HTR-8/SVneo (cell line): ENCODE results near the gene COX8A.
"Not testable (repeated sequence)": the region's sequence is repeated elsewhere in the genome, so short reads cannot be mapped to it uniquely, and the experiment has no call there.

ENCODE experiments used
- DNase-seq: peaks from one replicate; pipeline ENCODE4 v3.0.0; 2011; ENCODE audit warnings: low spot score, mixed read lengths; ENCODE audit not compliant: insufficient read length
- FAIRE-seq: peaks from 2 replicates; lab custom pipeline; 2011; peaks lifted over from hg19 to GRCh38; lab: Jason Lieb, UNC

Gene COX8A, protein sequence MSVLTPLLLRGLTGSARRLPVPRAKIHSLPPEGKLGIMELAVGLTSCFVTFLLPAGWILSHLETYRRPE

DNA sequence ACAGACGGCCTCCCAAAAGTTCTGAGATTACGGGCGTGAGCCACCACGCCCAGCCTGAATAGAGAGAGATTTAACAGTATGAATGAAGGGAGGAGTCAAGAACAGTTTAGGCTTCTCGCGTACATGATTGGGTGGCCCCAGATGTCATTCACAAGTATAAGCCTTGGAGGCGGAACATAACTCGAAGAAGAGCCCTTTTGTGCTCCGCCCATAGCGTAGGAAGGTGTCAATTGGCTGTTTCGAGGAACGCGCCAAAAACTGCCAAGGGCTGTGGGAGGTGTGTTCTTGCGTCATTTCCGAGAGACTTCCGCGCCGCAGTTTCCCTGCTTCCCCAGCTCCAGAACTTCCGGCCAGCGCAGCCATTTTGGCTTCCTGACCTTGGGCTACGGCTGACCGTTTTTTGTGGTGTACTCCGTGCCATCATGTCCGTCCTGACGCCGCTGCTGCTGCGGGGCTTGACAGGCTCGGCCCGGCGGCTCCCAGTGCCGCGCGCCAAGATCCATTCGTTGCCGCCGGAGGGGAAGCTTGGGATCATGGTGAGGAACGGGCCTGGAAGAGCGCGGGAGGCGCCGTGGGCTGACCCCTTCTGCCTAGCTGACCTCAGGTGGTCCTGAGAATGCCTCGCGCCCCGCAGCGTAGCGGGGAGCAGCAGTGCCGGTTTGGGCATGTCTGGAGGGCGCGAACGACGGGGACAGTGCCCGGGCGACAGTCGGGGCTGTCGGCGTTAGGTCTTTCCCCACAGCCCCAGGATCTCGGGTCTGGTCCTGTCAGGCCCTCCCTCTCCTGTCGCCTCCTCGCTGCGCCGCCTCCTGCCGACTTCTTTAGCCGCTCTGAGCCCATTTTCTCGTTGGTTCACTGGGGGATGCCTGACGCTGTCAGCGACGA lies at the start of gene COX8A:
Gene COX8A (plus strand): TSS at position 362 of the 885 bp plus-strand sequence. CDS start 61 bp downstream, at position 423.
- DNase-seq (peak; percentile 98), FAIRE-seq (no peak)

DNA sequence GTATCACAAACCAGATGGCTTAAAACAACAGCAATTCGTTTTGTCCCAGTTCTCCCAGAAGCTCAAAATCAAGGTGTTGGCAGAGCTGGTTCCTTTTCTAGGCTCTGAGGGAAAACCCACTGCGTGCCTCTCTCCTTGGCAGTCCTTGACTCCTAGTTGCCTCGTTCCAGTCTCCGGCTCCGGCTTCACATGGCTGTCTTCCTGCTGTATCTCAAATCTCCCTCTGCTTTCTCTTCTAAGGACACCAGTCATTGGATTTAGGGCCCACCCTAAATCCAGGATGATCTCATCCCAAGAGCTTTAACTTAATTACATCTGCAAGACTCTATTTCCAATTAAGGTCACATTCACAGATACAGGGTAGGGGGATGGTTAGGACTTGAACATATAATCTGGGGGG lies 44.8 kb upstream of the COX8A start:
- FAIRE-seq (no peak), DNase-seq (no peak)

DNA sequence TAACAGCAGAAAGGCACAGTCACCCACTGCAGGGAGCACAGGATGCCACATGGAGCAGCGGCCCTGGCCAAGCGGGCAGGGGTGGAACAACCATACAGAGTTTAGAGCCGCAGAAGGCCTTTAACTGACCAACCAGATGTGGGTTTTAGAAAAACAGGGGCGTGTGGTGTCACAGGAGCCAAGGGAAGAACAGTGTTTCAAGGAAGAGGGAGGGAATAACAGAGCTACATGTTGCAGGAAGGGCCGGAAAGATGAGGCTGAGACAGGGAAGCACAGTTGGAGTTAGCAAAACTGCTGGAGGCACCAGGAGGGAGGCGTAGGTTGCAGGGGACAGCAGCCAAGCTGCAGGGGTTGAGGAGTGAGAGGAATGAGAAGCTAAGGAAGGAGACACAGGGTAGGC lies 43.4 kb upstream of the COX8A start:
- DNase-seq (no peak), FAIRE-seq (no peak)

DNA sequence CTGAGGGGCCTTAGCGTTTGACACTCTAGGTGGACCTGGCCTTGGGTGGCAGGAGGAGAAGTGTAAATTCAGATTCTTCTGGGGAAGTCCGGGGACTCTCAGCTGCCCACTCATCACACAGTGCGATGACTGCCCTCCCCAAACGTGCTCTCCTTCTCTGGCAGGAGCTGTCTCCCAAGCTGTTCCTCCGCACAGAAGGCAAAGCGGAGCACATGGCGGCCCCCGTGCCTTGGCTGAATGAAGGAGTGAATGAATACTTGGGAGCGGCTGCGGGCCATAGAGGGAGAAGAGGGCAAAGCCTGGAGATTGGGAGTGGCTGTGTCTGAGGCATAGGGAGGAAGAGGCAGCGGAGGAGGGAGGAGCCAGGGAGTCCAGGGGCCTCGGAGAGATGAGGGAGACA lies 42.5 kb upstream of the COX8A start:
- FAIRE-seq = no peak
- no peak for DNase-seq

DNA sequence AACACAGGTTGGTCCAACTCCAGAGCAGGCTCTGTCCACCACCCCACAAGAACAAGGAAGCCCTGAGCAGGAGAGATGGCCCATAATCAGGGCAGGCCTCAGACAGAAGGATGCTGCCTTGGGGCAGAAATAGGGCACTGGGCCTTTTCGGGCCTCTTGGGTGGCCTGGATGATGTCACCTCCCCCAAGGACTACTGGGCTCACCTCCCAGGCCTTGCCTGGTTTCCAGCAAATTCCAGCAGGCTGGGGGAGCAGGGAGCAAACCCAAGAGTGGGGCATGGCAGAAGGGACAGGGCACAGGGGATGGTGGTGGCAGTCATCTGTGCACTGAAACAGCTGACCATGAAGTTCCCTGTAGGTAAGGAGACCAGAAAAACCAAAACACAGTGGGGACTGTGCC lies 41.0 kb upstream of the COX8A start:
- DNase-seq (no peak), FAIRE-seq (no peak)

DNA sequence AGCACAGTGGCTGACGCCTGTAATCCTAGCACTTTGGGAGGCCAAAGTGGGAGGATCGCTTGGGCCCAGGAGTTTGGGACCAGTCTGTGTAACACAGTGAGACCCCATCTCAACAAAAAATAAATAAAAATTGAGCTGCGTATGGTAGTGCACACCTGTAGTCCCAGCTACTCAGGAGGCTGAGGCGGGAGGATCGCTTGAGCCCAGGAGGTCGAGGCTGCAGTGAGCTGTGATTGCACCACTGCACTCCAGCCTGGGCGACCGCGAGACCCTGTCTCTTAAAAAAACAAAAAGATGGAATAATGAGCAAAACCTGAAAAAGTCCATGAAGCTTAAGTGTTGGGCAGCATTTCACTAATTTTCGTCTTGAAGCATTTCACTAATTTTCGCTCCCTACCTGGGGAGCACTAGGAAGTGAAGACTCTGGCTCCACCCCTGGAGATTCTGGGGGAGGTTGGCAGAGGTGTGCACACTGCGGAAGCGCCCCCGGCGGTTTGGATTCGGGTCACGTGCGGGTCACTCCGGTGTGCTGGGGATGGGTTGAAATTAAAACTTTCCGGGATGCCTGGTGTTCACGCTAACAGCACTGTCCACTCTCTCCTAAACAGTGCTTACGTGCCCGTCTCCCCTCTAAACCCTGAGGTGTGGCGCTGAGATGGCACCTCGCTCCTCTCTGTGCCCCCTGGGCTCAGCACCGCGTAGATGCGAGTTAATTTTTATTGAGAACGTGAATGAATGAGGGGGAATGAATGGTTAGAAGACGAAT lies 36.5 kb upstream of the COX8A start:
- no peak for FAIRE-seq
- DNase-seq = peak; percentile 45

DNA sequence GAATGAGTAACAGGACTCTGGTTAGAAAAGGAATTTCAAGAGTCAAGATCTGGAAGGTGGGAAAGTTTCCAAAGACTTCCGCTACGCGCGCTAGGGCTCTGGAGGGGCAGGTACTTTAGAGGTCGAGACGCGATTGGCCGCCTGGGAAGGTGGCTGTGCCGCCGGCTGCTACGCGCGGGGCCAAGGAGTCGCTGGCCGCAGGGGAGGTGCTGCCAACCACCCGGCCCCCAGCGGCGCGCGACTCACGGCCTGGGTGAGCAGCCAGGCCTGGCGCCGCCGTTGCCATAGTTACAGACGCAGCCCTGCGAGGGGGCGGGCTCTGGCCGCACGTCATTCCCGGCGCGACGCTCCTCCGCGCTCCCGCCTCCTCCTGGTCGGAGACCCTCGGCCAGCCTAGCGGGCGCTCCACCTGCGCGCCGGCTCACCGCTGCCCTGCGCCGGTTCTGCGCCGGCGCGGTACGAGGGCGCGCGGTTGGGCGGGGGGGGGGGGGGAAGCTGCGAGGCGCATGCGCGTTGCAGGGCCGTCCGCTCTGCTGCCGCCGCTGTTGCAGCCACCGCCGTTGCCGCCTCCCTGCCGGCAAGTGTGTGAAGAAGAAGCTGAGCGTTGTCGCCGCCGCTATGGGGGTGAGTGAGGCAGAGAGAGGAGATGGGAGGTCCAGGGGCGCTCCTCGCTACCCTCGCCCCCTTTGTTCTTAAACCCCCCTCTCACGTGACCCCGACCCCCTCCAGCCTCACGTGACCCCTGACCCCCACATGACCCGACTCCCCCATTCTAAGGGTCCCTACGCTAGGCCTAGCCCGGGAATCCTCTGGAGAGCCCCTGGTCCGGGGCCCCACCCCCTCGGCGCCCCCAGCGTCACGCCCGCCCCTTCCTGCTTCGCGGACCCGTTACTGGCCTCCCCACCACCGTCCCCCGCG lies 35.7 kb upstream of the COX8A start, which contains the start of gene NAA40:
Gene NAA40 (plus strand): TSS at position 524 of the 918 bp plus-strand sequence. CDS start 95 bp downstream, at position 619.
- FAIRE-seq (peak; percentile 81), DNase-seq (peak; percentile 96)

DNA sequence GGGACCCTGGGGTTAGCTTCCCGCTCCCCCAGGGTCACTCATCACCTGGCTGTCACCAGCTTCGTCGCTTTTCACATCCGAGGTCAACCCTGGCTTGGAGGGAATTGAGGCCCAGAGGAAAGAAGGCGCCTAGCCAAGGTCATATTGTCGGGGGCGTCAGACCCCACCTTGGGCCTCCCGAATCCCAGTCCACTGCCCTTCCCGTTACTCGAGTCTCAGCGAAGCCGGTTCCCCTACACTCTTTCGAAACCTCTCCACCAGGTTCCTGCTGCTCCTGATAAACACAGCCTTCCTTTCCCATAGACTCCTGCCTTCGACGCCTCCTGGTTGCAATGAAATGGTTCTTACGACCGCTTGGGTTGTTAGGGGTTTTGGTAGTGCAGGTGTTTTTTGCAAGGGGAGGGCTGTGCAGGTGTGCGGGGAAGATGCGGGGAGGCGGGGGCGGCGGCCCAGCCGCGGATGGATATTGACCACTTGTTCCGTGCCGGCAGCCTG lies 35.0 kb upstream of the COX8A start:
- DNase-seq = no peak
- FAIRE-seq = no peak

DNA sequence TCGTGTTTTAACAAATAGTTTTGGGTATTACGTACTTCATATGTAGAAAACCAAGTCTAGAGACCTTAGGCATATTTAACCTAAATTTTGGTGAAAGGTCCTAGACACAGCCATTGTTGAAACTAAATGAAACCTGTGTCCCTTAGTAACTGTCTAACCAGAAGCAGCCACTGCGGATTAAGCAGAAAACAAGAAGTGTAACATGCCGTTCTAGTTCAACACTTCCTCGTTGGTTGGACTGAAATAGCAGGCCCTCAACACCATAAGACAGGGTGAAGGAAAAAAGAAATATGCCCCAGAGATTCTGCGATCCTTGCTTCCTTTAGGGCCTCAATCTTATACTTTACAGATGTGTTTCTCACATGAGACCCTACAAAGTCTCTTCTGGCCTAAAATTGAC lies 33.6 kb upstream of the COX8A start:
- no peak for FAIRE-seq
- DNase-seq = no peak

DNA sequence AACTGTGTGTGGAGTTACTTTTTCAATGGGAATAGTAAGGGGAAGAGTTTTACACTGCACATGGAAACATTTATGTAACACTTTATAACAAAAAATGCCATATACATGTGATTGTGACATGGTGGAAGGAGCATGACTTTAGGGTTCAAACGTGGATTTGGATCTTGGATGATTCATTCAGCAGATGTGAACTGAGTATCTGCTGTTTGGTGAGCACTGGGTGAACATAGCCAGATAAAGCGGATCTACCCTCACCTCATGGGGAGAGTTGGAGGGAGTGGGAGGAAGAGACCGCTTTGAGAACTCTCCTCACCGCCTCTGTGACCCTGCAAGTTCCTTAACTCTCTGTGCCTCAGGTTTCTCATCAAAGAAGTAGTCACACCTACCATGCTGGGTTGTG lies 32.5 kb upstream of the COX8A start:
- DNase-seq = no peak
- FAIRE-seq = no peak

DNA sequence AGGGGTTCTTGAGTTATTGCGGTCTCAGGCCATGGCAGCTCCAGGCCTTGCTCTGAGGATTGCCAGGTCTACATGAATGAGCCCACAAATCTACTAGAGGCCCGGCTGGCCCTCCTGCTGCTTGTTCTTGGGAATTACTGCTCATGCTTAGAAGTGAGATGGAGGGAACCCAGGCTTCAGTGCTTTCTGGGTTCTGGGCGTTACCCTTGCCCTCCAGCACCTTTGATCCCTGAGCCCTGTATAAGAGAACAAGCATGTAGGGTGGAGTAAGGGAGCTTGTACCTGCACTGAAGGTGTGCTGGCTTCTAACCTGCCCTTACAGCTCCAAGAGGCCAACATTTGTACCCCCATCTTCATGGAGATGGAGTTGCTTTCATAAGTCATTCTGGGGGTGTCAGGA lies 31.6 kb upstream of the COX8A start:
- DNase-seq (no peak), FAIRE-seq (no peak)

DNA sequence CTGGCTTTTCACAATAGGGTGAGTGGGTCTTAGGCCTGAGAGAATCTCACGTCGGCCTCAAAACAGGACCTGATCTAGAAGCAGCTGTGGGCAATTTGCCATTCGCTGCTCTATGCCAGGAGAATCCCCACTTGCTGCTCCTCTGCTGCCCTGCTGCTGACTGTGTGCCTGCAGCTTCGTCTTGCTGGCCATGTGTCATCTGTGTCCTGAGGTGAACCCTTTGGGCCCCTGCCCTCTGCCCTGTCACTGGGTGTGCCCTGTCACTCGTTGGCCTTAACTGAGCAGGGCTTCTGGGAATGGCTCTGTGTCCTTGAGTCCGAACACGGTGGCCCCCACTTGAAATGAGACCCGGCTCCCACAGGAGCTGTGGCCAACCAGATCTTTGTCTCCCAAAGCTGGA lies 29.4 kb upstream of the COX8A start:
- DNase-seq (no peak), FAIRE-seq (no peak)

DNA sequence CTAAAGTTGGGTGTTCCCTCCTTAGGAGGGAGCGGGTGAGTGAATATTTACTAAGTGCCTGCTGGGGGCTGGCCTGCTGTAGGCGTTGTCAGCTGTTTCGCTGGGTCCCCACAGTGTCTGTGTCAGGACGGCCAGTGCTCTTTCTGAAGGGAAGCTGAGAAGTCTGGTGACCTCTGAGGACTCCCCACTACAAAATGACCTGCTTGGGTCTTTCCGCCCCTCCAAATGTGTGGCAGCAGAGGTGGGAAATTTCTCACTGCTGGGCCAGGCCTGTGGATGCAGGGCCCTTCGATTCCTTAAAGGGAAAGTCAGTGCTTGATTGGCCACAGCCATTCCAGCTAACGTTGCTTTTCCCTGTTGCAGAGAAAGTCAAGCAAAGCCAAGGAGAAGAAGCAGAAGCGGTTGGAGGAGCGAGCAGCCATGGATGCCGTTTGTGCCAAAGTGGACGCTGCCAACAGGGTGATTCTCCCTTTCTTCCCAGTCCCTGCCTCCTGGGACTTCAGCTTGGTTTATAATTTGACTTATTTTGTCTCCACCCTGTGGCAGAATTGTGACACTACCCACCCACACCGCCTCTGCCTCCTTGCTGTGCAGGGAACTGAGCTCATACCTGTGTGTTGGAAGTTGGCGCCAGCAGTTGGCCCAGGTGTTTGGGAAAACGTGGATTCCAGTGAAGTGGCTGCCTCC lies 28.8 kb upstream of the COX8A start:
- no peak for FAIRE-seq
- DNase-seq = peak; percentile 59

DNA sequence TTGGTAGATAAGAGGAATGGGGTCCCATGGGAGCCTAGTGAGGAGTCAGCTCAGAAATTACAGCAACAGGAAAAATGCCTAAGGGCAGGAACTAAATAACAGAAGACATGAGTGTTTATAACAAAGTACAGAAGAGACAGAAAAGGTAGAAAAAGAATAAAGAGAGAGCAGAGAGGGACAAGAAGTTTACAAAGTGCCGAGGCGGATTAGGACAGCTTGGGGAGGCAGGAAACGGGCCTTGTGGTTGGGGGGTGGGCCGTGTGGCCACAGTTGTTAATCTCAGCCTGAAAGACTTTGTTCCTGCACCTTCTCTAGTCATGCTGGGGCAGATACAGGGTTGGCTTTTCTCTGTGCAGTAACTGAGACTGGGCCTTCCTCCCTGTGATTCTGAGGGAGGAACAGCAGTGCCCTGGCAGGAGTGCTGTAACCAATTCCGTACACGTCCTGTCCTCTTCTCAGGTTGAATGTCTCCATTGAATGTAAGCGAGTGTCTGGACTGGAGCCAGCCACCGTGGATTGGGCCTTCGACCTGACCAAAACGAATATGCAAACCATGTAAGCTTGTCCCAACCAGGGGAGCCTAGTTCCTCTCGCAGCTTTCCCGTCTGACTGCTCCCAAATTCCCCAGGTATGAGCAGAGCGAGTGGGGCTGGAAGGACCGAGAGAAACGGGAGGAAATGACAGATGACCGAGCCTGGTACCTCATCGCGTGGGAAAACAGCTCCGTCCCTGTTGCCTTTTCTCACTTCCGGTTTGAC lies 22.5 kb upstream of the COX8A start:
- no peak for FAIRE-seq
- no peak for DNase-seq

DNA sequence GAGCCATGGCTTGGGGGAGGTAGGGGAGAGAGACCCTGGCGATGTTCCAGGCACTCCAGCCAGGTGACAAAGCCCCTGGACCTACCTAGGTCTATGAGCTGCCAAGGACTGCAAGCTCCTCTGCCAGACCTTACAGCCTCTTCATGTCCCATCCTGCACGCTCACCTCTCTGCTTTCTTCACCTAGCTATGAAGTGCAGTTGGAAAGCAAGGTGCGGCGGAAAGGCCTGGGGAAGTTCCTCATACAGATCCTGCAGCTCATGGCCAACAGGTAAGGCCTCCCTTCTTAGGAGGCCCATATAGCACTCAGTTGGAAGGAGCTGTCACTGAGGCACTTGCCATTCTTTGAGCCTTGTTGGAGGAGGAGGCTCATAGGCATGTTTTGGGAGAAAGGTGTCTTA lies 21.9 kb upstream of the COX8A start:
- no peak for FAIRE-seq
- DNase-seq = no peak

DNA sequence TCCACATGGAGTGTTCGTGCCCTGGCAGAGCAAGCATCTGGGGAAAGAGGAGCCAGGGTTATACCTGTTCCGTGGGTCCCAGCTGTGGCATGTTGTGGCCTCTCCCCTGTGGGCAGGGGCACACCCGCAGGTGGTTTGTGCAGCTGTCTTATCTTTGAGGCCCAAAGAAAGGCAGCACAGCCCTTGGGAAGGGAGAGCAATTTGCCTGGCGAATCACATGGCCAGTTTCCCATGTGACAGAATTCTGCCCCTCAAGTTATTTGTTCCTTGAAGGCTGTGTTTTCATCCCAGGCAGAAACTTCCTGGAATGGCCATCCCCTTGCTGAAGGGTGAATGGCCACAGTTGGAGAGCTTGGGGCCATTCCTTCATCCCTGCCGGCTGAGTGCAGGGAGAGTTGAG lies 16.4 kb upstream of the COX8A start:
- DNase-seq = no peak
- no peak for FAIRE-seq

DNA sequence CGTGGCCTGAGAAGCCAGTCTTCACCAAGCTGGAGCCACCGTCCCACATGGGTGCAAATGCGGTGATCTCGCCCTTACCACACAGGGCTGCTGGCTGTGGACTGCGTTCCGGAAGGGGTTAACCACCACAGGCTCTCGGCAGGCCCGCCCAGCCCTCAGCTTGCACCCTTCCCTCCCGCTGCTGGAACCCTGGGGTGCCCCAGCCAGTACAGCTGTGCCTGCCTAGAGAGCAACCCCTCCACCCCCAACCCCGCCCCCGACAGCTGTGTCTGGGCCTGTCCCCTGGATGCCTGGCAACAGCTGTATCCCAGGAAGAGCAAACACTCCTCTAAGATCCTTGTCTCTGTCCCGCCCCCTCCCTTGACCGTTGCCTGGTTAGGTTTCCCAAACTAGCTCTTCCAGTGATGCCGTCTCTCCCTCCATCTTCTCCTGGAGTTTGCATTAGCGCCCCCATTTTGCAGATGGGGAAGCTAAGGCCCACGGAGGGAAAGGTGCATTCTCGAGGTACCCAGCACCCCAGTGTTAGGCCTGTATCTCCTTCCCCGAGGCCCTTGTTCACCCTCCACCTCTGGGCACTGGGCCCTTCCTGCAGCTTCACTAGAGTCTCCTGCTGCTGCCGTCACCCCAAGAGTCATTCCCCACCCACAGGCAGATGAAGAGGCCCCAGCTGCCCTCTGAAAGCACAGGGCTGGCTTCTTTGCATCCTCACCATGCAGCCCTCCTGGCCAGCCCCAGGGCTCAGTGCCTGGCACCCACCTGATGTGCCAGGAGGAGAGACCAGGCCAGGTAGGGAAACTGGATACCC lies 12.6 kb upstream of the COX8A start:
- no peak for FAIRE-seq
- no peak for DNase-seq

DNA sequence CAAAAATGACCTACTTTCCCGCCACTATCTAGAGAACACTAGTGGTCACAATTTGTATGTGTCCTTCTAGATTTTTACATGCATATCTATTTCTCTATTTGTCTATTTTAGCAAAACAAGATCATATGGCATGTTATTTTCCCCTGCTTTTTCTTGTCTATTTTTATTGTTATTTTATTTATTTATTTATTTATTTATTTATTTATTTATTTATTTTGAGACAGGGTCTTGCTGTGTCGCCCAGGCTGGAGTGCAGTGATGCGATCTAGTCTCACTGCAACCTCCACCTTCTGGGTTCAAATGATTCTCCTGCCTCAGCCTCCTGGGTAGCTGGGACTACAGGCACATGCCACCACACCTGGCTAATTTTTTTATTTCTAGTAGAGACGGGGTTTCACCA lies 10.5 kb upstream of the COX8A start:
- FAIRE-seq, DNase-seq: not testable (repeated sequence)
